Measurements from ENCODE around the gene CADPS. TPM values are rescaled to one million over a fixed set of nuclear protein-coding genes. Genes with fewer than 3 reads are reported as not detected.

The CADPS gene
- total RNA-seq, 1 experiment from 2014 or later: 0.17 TPM

- DNase-seq (ENCODE audit: low spot score): no peak
Measured at GRCh38 chr3:62812631-62813030, 62.6 kb downstream of the CADPS start.

- DNase-seq (ENCODE audit: low spot score): no peak
Measured at GRCh38 chr3:62811119-62811518, 64.1 kb downstream of the CADPS start.

- DNase-seq (ENCODE audit: low spot score): no peak
Measured at GRCh38 chr3:62809369-62809768, 65.8 kb downstream of the CADPS start.

- no peak for DNase-seq (ENCODE audit: low spot score)
Measured at GRCh38 chr3:62805580-62806277, 69.5 kb downstream of the CADPS start.

GRCh38 chr3:62805106-62805505 is 70.1 kb downstream of the CADPS start:
- DNase-seq (ENCODE audit: low spot score): no peak

- no peak for DNase-seq (ENCODE audit: low spot score)
Measured at GRCh38 chr3:62803276-62803675, 71.9 kb downstream of the CADPS start.

- DNase-seq (ENCODE audit: low spot score): no peak
Measured at GRCh38 chr3:62798000-62798399, 77.2 kb downstream of the CADPS start.

GRCh38 chr3:62797132-62797531 is 78.1 kb downstream of the CADPS start:
- DNase-seq (ENCODE audit: low spot score): no peak

- no peak for DNase-seq (ENCODE audit: low spot score)
Measured at GRCh38 chr3:62795978-62796657, 79.1 kb downstream of the CADPS start.

GRCh38 chr3:62793946-62794345 is 81.3 kb downstream of the CADPS start:
- no peak for DNase-seq (ENCODE audit: low spot score)

- no peak for DNase-seq (ENCODE audit: low spot score)
Measured at GRCh38 chr3:62785384-62785783, 89.8 kb downstream of the CADPS start.

- DNase-seq (ENCODE audit: low spot score): no peak
Measured at GRCh38 chr3:62781121-62781520, 94.1 kb downstream of the CADPS start.

GRCh38 chr3:62777674-62778073 is 97.5 kb downstream of the CADPS start:
- no peak for DNase-seq (ENCODE audit: low spot score)

- no peak for DNase-seq (ENCODE audit: low spot score)
Measured at GRCh38 chr3:62777130-62777529, 98.1 kb downstream of the CADPS start.

- DNase-seq (ENCODE audit: low spot score): no peak
Measured at GRCh38 chr3:62774221-62774620, 101.0 kb downstream of the CADPS start.

- DNase-seq (ENCODE audit: low spot score): no peak
Measured at GRCh38 chr3:62771331-62772072, 103.7 kb downstream of the CADPS start.

GRCh38 chr3:62768896-62769295 is 106.3 kb downstream of the CADPS start:
- DNase-seq (ENCODE audit: low spot score): peak; percentile 4

GRCh38 chr3:62761711-62762110 is 113.5 kb downstream of the CADPS start:
- DNase-seq (ENCODE audit: low spot score): no peak

GRCh38 chr3:62761311-62761710 is 113.9 kb downstream of the CADPS start:
- DNase-seq (ENCODE audit: low spot score): no peak

- no peak for DNase-seq (ENCODE audit: low spot score)
Measured at GRCh38 chr3:62758296-62759066, 116.7 kb downstream of the CADPS start.

- no peak for DNase-seq (ENCODE audit: low spot score)
Measured at GRCh38 chr3:62757045-62757444, 118.2 kb downstream of the CADPS start.

- DNase-seq (ENCODE audit: low spot score): no peak
Measured at GRCh38 chr3:62755285-62755684, 119.9 kb downstream of the CADPS start.
